Measurements from ENCODE around the gene TRIM6.

GRCh38 chr11:5564259-5565019 lies 32.0 kb upstream of the TRIM6 start:
- TF ChIP-seq CTCF (IDR thresholded peaks at IDR 0.05) (no peak), EZH2phosphoT487 (IDR thresholded peaks at IDR 0.05) (no peak)
